ENCODE measurements around the gene ADAMTS19.
"Not testable (repeated sequence)": the region's sequence is repeated elsewhere in the genome, so short reads cannot be mapped to it uniquely, and the experiment has no call there.

Gene ADAMTS19

GRCh38 chr5:129631961-129632360 is 171.9 kb downstream of the ADAMTS19 start:
- no peaks in the 10 kb centered on the region for H3K4me1 ChIP-seq (ENCODE audit: insufficient read depth, poor library complexity, severe bottlenecking)
- TF ChIP-seq CTCF (IDR thresholded peaks at IDR 0.05; ENCODE audit: poor library complexity, severe bottlenecking), result no peak
- ATAC-seq (ENCODE audit: low read depth), result no peak
- no peak overlapping the region for H3K27ac ChIP-seq (ENCODE audit: poor library complexity, severe bottlenecking)
- H3K27me3 ChIP-seq (ENCODE audit: insufficient read depth, poor library complexity, severe bottlenecking), result peaks cover 1% of the 10 kb centered on the region
- no peaks in the 10 kb centered on the region for H3K9me3 ChIP-seq (ENCODE audit: severe bottlenecking)
- H3K36me3 ChIP-seq (ENCODE audit: low read depth), result no peaks in the 10 kb centered on the region
- H3K4me3 ChIP-seq (ENCODE audit: severe bottlenecking), result no peak overlapping the region
- no peak for DNase-seq (ENCODE audit: low spot score)

DNA sequence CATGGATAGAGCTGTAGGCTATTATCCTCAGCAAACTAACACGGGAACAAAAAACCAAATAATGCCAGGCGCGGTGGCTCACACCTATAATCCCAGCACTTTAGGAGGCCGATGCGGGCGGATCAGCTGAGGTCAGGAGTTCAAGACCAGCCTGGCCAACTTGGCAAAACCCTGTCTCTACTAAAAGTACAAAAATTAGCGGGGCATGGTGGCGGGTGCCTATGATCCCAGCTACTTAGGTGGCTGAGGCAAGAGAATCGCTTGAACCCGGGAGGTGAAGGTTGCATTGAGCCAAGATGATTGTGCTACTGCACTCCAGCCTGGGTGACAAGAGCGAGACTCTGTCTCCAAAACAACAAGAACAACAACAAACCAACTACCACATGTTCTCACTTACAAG is 177.4 kb downstream of the ADAMTS19 start:
- not testable (repeated sequence) for H3K4me3 ChIP-seq (ENCODE audit: severe bottlenecking); H3K27me3 ChIP-seq (ENCODE audit: insufficient read depth, poor library complexity, severe bottlenecking); H3K36me3 ChIP-seq (ENCODE audit: low read depth); ATAC-seq (ENCODE audit: low read depth); DNase-seq (ENCODE audit: low spot score); H3K9me3 ChIP-seq (ENCODE audit: severe bottlenecking); H3K4me1 ChIP-seq (ENCODE audit: insufficient read depth, poor library complexity, severe bottlenecking); H3K27ac ChIP-seq (ENCODE audit: poor library complexity, severe bottlenecking)

GRCh38 chr5:129639331-129639730 is 179.2 kb downstream of the ADAMTS19 start:
- DNase-seq (ENCODE audit: low spot score), result no peak
- no peak for TF ChIP-seq CTCF (IDR thresholded peaks at IDR 0.05; ENCODE audit: poor library complexity, severe bottlenecking)
- no peak overlapping the region for H3K27ac ChIP-seq (ENCODE audit: poor library complexity, severe bottlenecking)
- no peaks in the 10 kb centered on the region for H3K9me3 ChIP-seq (ENCODE audit: severe bottlenecking)
- ATAC-seq (ENCODE audit: low read depth), result no peak
- no peaks in the 10 kb centered on the region for H3K4me1 ChIP-seq (ENCODE audit: insufficient read depth, poor library complexity, severe bottlenecking)
- H3K36me3 ChIP-seq (ENCODE audit: low read depth), result no peaks in the 10 kb centered on the region
- H3K4me3 ChIP-seq (ENCODE audit: severe bottlenecking), result no peak overlapping the region
- H3K27me3 ChIP-seq (ENCODE audit: insufficient read depth, poor library complexity, severe bottlenecking), result peaks cover 4% of the 10 kb centered on the region

DNA sequence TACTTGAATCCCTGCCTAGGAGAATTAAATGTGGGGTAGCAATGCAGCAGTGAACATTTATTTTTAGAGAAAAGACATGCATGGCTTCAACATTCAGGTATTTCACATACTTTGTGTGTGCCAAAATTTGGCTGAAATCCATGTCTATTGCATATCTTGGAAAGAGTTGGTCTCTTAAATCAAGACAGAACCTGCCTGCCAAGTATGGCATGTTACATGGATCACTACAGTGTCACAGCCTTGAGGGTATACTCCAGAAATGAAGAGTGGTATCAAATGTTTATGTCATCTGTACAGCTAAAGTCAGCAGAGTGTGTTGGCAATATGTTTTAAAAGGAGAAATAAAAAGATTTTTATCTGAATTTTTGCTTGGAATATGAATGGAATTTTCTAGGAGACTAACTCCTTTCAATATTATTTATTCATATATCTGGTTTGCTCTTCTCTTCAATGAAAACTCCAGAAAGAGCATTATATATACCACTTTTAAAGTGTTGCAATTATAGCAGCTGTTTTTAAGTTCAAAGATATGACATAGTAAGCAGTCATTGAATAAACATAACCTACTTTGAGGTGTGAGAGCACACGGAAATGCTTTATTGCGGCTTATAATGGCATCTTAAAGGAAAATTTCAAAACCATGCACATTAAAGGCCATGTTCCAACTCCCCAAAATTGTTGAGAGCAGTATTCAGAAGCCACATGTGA is 192.4 kb downstream of the ADAMTS19 start:
- TF ChIP-seq CTCF (IDR thresholded peaks at IDR 0.05; ENCODE audit: poor library complexity, severe bottlenecking), result no peak
- no peaks in the 10 kb centered on the region for H3K36me3 ChIP-seq (ENCODE audit: low read depth)
- no peak overlapping the region for H3K4me3 ChIP-seq (ENCODE audit: severe bottlenecking)
- no peak for DNase-seq (ENCODE audit: low spot score)
- H3K27ac ChIP-seq (ENCODE audit: poor library complexity, severe bottlenecking), result peak overlapping the region; percentile 48
- peaks cover 24% of the 10 kb centered on the region for H3K4me1 ChIP-seq (ENCODE audit: insufficient read depth, poor library complexity, severe bottlenecking)
- no peaks in the 10 kb centered on the region for H3K27me3 ChIP-seq (ENCODE audit: insufficient read depth, poor library complexity, severe bottlenecking)
- peak; percentile 83 for ATAC-seq (ENCODE audit: low read depth)
- no peaks in the 10 kb centered on the region for H3K9me3 ChIP-seq (ENCODE audit: severe bottlenecking)

DNA sequence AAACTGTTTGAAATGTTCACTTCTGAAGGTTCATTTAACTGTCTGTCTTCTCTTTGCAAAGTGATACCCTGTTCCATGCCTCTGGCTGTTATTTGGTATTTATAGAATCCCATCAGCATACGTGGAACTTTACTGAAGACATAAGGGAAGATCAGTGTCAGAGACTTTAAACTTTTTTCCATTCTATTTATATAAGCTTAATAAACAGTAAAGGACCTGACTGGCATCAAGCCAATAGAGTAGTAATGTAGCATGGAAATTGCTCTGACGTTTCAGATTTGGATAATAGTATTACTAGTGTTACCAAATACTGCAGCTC is 192.9 kb downstream of the ADAMTS19 start:
- Histone ChIP-seq H3K27ac (ENCODE audit: poor library complexity, severe bottlenecking) (peak overlapping the region; percentile 48), H3K9me3 (ENCODE audit: severe bottlenecking) (no peaks in the 10 kb centered on the region), H3K4me3 (ENCODE audit: severe bottlenecking) (no peak overlapping the region), H3K4me1 (ENCODE audit: insufficient read depth, poor library complexity, severe bottlenecking) (peaks cover 24% of the 10 kb centered on the region), H3K27me3 (ENCODE audit: insufficient read depth, poor library complexity, severe bottlenecking) (no peaks in the 10 kb centered on the region), H3K36me3 (ENCODE audit: low read depth) (no peaks in the 10 kb centered on the region)
- ATAC-seq (ENCODE audit: low read depth) (no peak; the same call in 2 of the 3 replicates), DNase-seq (ENCODE audit: low spot score) (no peak)
- no peak for TF ChIP-seq CTCF (IDR thresholded peaks at IDR 0.05; ENCODE audit: poor library complexity, severe bottlenecking)

Data from RWPE2 (cell line).